ENCODE measurements around the gene RAB11B. TPM values are rescaled to one million over a fixed set of nuclear protein-coding genes. Genes with fewer than 3 reads are reported as not detected.

Gene RAB11B
- total RNA-seq, 1 experiment from 2014 or later = 29.7 TPM

- Histone ChIP-seq H3K9me2 (replicated peaks; ENCODE audit: low read length) (no peaks in the 10 kb centered on the region), H3K4me1 (ENCODE audit: insufficient read depth, low read length) (peaks cover 16% of the 10 kb centered on the region), H3K36me3 (ENCODE audit: low read depth, low read length) (no peaks in the 10 kb centered on the region), H3K9me3 (ENCODE audit: low read length) (no peaks in the 10 kb centered on the region), H3K27me3 (ENCODE audit: low read length) (no peaks in the 10 kb centered on the region), H4K20me1 (ENCODE audit: low read length) (no peaks in the 10 kb centered on the region), H3K79me2 (ENCODE audit: low read length) (no peaks in the 10 kb centered on the region), H3F3A (ENCODE audit: low read length, unreplicated experiment) (no peaks in the 10 kb centered on the region), H3K4me3 (ENCODE audit: low read length) (no peak overlapping the region), H3K27ac (ENCODE audit: low read length) (no peak overlapping the region), H3K4me2 (ENCODE audit: low read length) (no peak overlapping the region), H3K9ac (ENCODE audit: low read length) (no peak overlapping the region), H2AFZ (ENCODE audit: low read length) (no peak overlapping the region)
- ChIA-PET CTCF (no interaction called here), POLR2A (ENCODE audit: unreplicated experiment) (no interaction called here)
- TF ChIP-seq CTCF (conservative IDR thresholded peaks at IDR 0.05; ENCODE audit: low read depth, low read length) (no peak), EZH2 (IDR thresholded peaks at IDR 0.05; ENCODE audit: low read length, unreplicated experiment) (no peak), EZH2phosphoT487 (IDR thresholded peaks at IDR 0.05; ENCODE audit: borderline replicate concordance, low read length) (no peak)
- ATAC-seq = no peak
- intact Hi-C loops (cut with micrococcal nuclease) = no loop called here
- no peak for DNase-seq
- BruUV-seq (replicated peaks) = no TSS peak
Measured at GRCh38 chr19:8370176-8371010, 19.8 kb upstream of the RAB11B start.

- ATAC-seq (no peak), DNase-seq (no peak)
- Histone ChIP-seq H3K9me2 (replicated peaks; ENCODE audit: low read length) (no peaks in the 10 kb centered on the region), H3F3A (ENCODE audit: low read length, unreplicated experiment) (no peaks in the 10 kb centered on the region), H3K27me3 (ENCODE audit: low read length) (no peaks in the 10 kb centered on the region), H3K4me2 (ENCODE audit: low read length) (no peak overlapping the region), H3K4me3 (ENCODE audit: low read length) (no peak overlapping the region), H3K4me1 (ENCODE audit: insufficient read depth, low read length) (peaks cover 16% of the 10 kb centered on the region), H3K27ac (ENCODE audit: low read length) (no peak overlapping the region), H3K79me2 (ENCODE audit: low read length) (no peaks in the 10 kb centered on the region), H3K9ac (ENCODE audit: low read length) (no peak overlapping the region), H4K20me1 (ENCODE audit: low read length) (no peaks in the 10 kb centered on the region), H3K9me3 (ENCODE audit: low read length) (no peaks in the 10 kb centered on the region), H3K36me3 (ENCODE audit: low read depth, low read length) (no peaks in the 10 kb centered on the region), H2AFZ (ENCODE audit: low read length) (no peak overlapping the region)
- CTCF ChIA-PET = no interaction called here
- POLR2A ChIA-PET (ENCODE audit: unreplicated experiment) = no interaction called here
- no TSS peak for BruUV-seq (replicated peaks)
- no peak for TF ChIP-seq EZH2 (IDR thresholded peaks at IDR 0.05; ENCODE audit: low read length, unreplicated experiment)
- no peak for TF ChIP-seq CTCF (conservative IDR thresholded peaks at IDR 0.05; ENCODE audit: low read depth, low read length)
- no peak for TF ChIP-seq EZH2phosphoT487 (IDR thresholded peaks at IDR 0.05; ENCODE audit: borderline replicate concordance, low read length)
- intact Hi-C loops (cut with micrococcal nuclease) = no loop called here
Measured at GRCh38 chr19:8371011-8371804, 19.0 kb upstream of the RAB11B start.

All from PC-3 (cell line).